ENCODE measurements around the gene DCAF4.

GRCh38 chr14:72913809-72914208 lies 12.5 kb upstream of the DCAF4 start:
- TF ChIP-seq CTCF (IDR thresholded peaks at IDR 0.05; ENCODE audit: low read depth, low read length): no peak
- TF ChIP-seq POLR2A (IDR thresholded peaks at IDR 0.05; ENCODE audit: extremely low read depth, insufficient read length): no peak
- TF ChIP-seq MYC (IDR thresholded peaks at IDR 0.05; ENCODE audit: low read depth, low read length): no peak

All from NB4 (cell line).